A673 (cell line): Measurements from ENCODE around the gene COMT.

Source experiments
- EZH2 ChIP-seq: fragments of 200-600 bp; sonication (generic); IDR thresholded peaks from 2 replicates; pipeline ENCODE4 v1.6.1; 2017; ENCODE audit warnings: borderline replicate concordance, low read depth, mild to moderate bottlenecking, mixed read lengths, antibody characterized with exemption, low read length; ENCODE audit not compliant: poor library complexity, severe bottlenecking
- TF ChIP-seq, protein P1 (sequence below): fragments of 300-800, 200-600 bp; sonication (generic); conservative IDR thresholded peaks from 2 replicates; pipeline ENCODE4 v1.5.1; 2017; ENCODE audit warnings: low read depth, mild to moderate bottlenecking, antibody characterized with exemption, low read length, moderate library complexity, mixed read lengths

DNA sequence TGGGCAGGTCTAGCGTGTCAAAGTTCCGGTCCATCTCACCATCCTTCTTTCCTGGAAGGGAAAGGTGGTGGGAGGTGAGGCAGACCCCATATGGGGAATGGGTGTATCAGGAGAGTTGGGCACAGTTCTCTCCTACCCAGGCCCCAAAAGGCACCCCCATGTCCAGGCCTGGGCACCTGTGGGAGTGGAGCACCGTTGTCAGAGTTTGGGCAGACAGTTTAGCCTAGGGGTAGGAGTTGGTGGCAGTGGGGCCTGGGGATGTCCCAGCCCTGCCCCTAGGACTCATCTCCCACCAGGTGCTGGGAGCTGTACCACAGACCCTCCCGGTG, 34.1 kb downstream of the COMT start:
- TF ChIP-seq, protein P1, sequence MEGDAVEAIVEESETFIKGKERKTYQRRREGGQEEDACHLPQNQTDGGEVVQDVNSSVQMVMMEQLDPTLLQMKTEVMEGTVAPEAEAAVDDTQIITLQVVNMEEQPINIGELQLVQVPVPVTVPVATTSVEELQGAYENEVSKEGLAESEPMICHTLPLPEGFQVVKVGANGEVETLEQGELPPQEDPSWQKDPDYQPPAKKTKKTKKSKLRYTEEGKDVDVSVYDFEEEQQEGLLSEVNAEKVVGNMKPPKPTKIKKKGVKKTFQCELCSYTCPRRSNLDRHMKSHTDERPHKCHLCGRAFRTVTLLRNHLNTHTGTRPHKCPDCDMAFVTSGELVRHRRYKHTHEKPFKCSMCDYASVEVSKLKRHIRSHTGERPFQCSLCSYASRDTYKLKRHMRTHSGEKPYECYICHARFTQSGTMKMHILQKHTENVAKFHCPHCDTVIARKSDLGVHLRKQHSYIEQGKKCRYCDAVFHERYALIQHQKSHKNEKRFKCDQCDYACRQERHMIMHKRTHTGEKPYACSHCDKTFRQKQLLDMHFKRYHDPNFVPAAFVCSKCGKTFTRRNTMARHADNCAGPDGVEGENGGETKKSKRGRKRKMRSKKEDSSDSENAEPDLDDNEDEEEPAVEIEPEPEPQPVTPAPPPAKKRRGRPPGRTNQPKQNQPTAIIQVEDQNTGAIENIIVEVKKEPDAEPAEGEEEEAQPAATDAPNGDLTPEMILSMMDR = no peak
- no peak for TF ChIP-seq EZH2
